ENCODE data around the gene ADD3.

DNA sequence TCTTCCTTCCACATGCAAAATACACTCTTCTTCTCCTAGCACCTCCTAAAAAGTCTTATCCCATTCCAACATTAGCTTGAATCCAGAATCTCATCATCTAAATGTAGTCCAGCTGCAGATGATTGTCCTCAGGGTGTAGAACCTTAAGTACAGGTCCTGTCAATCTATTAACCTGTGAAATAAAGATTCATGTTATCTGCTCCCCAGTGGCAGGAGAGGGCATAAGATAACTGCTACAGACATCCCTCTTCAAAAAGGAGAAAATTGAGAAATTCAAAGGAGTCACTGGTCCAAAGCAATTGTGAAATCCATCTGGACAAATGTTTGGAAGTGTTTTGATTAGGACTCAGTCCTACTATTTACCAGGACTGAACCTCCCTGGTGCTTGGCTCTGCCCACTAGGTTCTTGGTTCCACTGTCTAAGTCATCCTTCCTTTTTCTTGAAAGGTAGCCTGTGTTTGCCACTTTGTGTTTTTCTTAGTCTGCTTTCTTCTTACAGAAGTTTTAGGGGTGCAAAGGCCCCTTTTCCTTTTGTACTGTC is 96.2 kb downstream of the ADD3 start:
- TF ChIP-seq, protein P1, sequence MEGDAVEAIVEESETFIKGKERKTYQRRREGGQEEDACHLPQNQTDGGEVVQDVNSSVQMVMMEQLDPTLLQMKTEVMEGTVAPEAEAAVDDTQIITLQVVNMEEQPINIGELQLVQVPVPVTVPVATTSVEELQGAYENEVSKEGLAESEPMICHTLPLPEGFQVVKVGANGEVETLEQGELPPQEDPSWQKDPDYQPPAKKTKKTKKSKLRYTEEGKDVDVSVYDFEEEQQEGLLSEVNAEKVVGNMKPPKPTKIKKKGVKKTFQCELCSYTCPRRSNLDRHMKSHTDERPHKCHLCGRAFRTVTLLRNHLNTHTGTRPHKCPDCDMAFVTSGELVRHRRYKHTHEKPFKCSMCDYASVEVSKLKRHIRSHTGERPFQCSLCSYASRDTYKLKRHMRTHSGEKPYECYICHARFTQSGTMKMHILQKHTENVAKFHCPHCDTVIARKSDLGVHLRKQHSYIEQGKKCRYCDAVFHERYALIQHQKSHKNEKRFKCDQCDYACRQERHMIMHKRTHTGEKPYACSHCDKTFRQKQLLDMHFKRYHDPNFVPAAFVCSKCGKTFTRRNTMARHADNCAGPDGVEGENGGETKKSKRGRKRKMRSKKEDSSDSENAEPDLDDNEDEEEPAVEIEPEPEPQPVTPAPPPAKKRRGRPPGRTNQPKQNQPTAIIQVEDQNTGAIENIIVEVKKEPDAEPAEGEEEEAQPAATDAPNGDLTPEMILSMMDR (IDR thresholded peaks at IDR 0.05) = no peak
- TF ChIP-seq POLR2A (IDR thresholded peaks at IDR 0.05) = no peak

All from Peyer's patch (tissue), 4 donors.